MG63 (cell line): ENCODE data around the gene S100A7A. TPM values are rescaled to one million over a fixed set of nuclear protein-coding genes. Genes with fewer than 3 reads are reported as not detected.

ENCODE experiments used
- DNase-seq: peaks from one replicate; pipeline ENCODE4 v3.0.0-alpha.2; 2020
- H3K27me3 ChIP-seq: fragments of 250-450 bp; sonication (Bioruptor Pico); 2 replicates; pipeline ENCODE4 v1.5.1; 2020; ENCODE audit warnings: mild to moderate bottlenecking, moderate library complexity
- H3K36me3 ChIP-seq: fragments of 250-450 bp; sonication (Bioruptor Pico); 2 replicates; pipeline ENCODE4 v1.5.1; 2020; ENCODE audit warnings: mild to moderate bottlenecking, moderate library complexity
- H3K4me3 ChIP-seq: fragments of 250-450 bp; sonication (Bioruptor Pico); 2 replicates; pipeline ENCODE4 v1.5.1; 2020; ENCODE audit warnings: mild to moderate bottlenecking, moderate library complexity
- H3K9me3 ChIP-seq: fragments of 250-450 bp; sonication (Bioruptor Pico); 2 replicates; pipeline ENCODE4 v1.5.1; 2020; ENCODE audit warnings: mild to moderate bottlenecking, moderate library complexity
- total RNA-seq: library from RNA; depleted of rRNA; stranded (reverse); fragments of >200 nt; shearing (Covaris generic); gene quantifications from 2 replicates; pipeline ENCODE4 v1.2.3, GENCODE V29; 2014; ENCODE audit warnings: low replicate concordance

S100A7A gene
- total RNA-seq, 1 experiment from 2014 or later = not detected

GRCh38 chr1:153390938-153391710 is 25.2 kb upstream of the S100A7A start, which contains the start of gene S100A8:
Gene S100A8, minus strand, starts transcription at chr1:153391073. Its CDS starts 538 bp downstream, at chr1:153390535.
- H3K36me3 ChIP-seq = no peaks in the 10 kb centered on the region
- peak; percentile 14 for DNase-seq
- no peak within 1 kb of the TSS for H3K4me3 ChIP-seq
- no peaks in the 10 kb centered on the region for H3K27me3 ChIP-seq
- no peaks in the 10 kb centered on the region for H3K9me3 ChIP-seq

DNA sequence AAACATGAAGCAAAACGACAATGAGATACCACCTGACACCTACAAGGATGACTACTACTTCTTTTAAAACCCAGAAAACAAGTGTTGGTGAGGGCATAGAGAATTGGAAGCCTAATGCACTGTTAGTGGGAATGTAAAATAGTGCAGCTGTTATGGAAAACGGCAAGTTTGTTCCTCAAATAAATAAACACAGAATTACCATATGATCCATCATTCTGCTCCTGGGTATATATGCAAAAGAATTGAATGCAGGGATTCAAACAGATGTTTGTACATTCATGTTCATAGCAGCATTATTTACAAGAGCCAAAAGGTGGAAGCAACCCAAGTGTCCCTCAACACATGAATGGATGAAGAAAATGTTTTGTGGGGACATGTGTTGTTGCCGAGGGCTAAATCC is 24.1 kb upstream of the S100A7A start:
- no peaks in the 10 kb centered on the region for H3K27me3 ChIP-seq
- H3K9me3 ChIP-seq = no peaks in the 10 kb centered on the region
- no peak overlapping the region for H3K4me3 ChIP-seq
- H3K36me3 ChIP-seq = no peaks in the 10 kb centered on the region
- DNase-seq = no peak

- DNase-seq = no peak
- no peaks in the 10 kb centered on the region for H3K9me3 ChIP-seq
- H3K36me3 ChIP-seq = no peaks in the 10 kb centered on the region
- H3K4me3 ChIP-seq = no peak overlapping the region
- no peaks in the 10 kb centered on the region for H3K27me3 ChIP-seq
Measured at GRCh38 chr1:153392822-153393221, 23.5 kb upstream of the S100A7A start.

GRCh38 chr1:153393926-153394325 is 22.4 kb upstream of the S100A7A start:
- H3K4me3 ChIP-seq = no peak overlapping the region
- H3K9me3 ChIP-seq = no peaks in the 10 kb centered on the region
- H3K27me3 ChIP-seq = no peaks in the 10 kb centered on the region
- no peaks in the 10 kb centered on the region for H3K36me3 ChIP-seq
- DNase-seq = no peak

DNA sequence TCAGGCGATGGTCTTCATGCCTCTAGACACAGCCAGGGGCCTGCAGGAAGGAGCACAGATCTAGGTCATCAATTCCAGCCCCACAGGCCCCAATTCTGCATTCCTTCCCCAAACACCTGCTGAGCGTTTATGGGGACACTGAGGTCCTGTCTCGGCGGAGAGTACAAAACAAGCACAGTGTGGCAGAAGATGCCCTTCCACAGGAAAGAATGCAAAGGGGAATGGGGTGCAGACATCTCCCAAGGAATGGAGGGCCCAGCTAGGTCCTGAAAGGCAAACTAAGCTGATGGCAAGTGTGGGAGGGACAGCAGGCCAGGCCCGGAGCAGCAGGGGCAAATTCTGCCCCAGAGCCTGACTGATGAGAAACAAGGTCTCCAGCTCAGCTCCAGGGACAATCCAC is 21.9 kb upstream of the S100A7A start:
- Histone ChIP-seq H3K36me3 (no peaks in the 10 kb centered on the region), H3K4me3 (no peak overlapping the region), H3K9me3 (no peaks in the 10 kb centered on the region), H3K27me3 (no peaks in the 10 kb centered on the region)
- no peak for DNase-seq

DNA sequence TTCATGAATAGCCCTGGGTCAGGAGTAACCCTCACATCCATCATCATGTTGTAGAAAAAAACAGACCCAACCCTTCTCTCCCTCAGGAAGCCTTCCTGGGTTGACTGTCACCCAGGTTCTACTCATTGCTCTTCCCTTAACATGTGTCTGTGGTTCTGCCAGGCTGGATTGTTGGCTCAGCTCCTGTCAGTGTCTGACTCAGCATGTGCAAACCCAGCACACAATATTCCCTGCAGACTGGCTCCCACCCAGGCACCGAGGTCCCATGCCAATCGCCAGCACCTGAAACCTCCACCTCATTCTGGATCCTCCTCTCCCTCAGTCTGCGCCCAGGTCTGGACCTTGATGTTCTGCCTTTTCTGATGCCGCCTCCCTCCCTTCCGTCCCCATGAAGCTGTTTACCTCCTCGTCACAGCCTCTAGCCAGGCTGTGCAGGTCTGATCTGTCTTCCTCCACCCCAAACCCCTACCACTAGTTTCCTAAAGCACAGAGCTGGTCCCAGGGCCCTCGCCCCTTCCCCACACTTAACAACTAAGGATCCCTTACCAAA is 21.1 kb upstream of the S100A7A start:
- DNase-seq = peak; percentile 73
- H3K9me3 ChIP-seq = no peaks in the 10 kb centered on the region
- H3K27me3 ChIP-seq = no peaks in the 10 kb centered on the region
- no peak overlapping the region for H3K4me3 ChIP-seq
- H3K36me3 ChIP-seq = no peaks in the 10 kb centered on the region

GRCh38 chr1:153395776-153396175 is 20.5 kb upstream of the S100A7A start:
- no peaks in the 10 kb centered on the region for H3K9me3 ChIP-seq
- no peak overlapping the region for H3K4me3 ChIP-seq
- peaks cover 4% of the 10 kb centered on the region for H3K27me3 ChIP-seq
- H3K36me3 ChIP-seq = no peaks in the 10 kb centered on the region
- DNase-seq = no peak

DNA sequence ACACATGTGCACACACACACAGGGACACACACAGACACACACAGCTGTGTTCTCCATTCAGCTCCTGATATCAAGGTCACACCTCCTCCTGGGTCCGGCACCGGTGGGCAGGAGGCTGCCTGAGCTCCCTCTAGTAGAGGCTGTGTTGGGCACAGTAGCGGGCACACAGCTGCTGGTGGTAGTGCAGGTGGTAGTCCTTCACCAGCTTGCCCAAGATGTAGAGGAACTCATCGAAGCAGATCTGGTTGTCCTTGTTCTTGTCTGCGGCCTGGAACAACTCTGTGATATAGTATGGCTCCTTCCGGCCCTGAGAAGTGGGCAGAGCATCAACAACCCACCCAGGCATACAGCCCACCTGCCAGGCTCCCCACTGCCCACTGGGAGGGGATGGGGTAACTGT is 19.9 kb upstream of the S100A7A start:
- Histone ChIP-seq H3K9me3 (no peaks in the 10 kb centered on the region), H3K27me3 (peaks cover 8% of the 10 kb centered on the region), H3K4me3 (no peak overlapping the region), H3K36me3 (no peaks in the 10 kb centered on the region)
- no peak for DNase-seq

GRCh38 chr1:153397051-153397923 is 19.0 kb upstream of the S100A7A start:
- no peaks in the 10 kb centered on the region for H3K36me3 ChIP-seq
- H3K9me3 ChIP-seq = no peaks in the 10 kb centered on the region
- no peak for DNase-seq
- no peak overlapping the region for H3K4me3 ChIP-seq
- peaks cover 8% of the 10 kb centered on the region for H3K27me3 ChIP-seq

GRCh38 chr1:153397924-153398651 is 18.2 kb upstream of the S100A7A start:
- H3K9me3 ChIP-seq = no peaks in the 10 kb centered on the region
- no peak overlapping the region for H3K4me3 ChIP-seq
- no peaks in the 10 kb centered on the region for H3K36me3 ChIP-seq
- no peak for DNase-seq
- peaks cover 8% of the 10 kb centered on the region for H3K27me3 ChIP-seq

- H3K36me3 ChIP-seq = no peaks in the 10 kb centered on the region
- no peak overlapping the region for H3K4me3 ChIP-seq
- no peak for DNase-seq
- peaks cover 8% of the 10 kb centered on the region for H3K27me3 ChIP-seq
- H3K9me3 ChIP-seq = no peaks in the 10 kb centered on the region
Measured at GRCh38 chr1:153399401-153400055, 16.8 kb upstream of the S100A7A start.

DNA sequence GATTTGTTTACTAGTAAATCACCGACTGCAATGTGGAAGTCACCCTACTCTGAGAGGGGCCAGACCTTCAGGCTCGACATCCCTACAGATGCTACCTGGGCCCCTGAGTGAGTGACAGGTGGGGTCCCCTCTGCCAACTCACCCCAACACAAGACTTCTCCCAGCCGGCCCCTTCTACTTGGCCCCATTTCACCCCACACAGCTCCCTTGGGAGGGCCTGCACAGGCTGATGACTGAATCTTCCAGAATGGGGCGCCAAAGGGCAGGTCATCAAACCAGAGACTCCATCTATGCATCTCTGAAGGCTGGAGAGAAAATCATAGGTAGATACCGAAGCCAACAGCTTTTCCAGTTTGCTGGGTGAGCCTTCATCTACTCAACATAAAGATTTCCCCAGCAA is 16.1 kb upstream of the S100A7A start:
- DNase-seq = peak; percentile 21
- no peaks in the 10 kb centered on the region for H3K9me3 ChIP-seq
- H3K27me3 ChIP-seq = peaks cover 8% of the 10 kb centered on the region
- no peaks in the 10 kb centered on the region for H3K36me3 ChIP-seq
- no peak overlapping the region for H3K4me3 ChIP-seq

- no peaks in the 10 kb centered on the region for H3K9me3 ChIP-seq
- H3K4me3 ChIP-seq = no peak overlapping the region
- DNase-seq = no peak
- no peaks in the 10 kb centered on the region for H3K36me3 ChIP-seq
- peaks cover 8% of the 10 kb centered on the region for H3K27me3 ChIP-seq
Measured at GRCh38 chr1:153401461-153401860, 14.9 kb upstream of the S100A7A start.

GRCh38 chr1:153402226-153402625 is 14.1 kb upstream of the S100A7A start:
- no peaks in the 10 kb centered on the region for H3K9me3 ChIP-seq
- peaks cover 8% of the 10 kb centered on the region for H3K27me3 ChIP-seq
- H3K36me3 ChIP-seq = no peaks in the 10 kb centered on the region
- no peak overlapping the region for H3K4me3 ChIP-seq
- no peak for DNase-seq

GRCh38 chr1:153403421-153404085 is 12.8 kb upstream of the S100A7A start:
- Histone ChIP-seq H3K36me3 (no peaks in the 10 kb centered on the region), H3K27me3 (peaks cover 8% of the 10 kb centered on the region), H3K9me3 (peaks cover 2% of the 10 kb centered on the region; the same call in 1 of the 2 replicates), H3K4me3 (no peak overlapping the region)
- no peak for DNase-seq
